Measurements from ENCODE around the gene AP2A1. TPM values are rescaled to one million over a fixed set of nuclear protein-coding genes. Genes with fewer than 3 reads are reported as not detected.

AP2A1 gene
- polyA plus RNA-seq, 1 donor from 2014 or later = 40.8 TPM

DNA sequence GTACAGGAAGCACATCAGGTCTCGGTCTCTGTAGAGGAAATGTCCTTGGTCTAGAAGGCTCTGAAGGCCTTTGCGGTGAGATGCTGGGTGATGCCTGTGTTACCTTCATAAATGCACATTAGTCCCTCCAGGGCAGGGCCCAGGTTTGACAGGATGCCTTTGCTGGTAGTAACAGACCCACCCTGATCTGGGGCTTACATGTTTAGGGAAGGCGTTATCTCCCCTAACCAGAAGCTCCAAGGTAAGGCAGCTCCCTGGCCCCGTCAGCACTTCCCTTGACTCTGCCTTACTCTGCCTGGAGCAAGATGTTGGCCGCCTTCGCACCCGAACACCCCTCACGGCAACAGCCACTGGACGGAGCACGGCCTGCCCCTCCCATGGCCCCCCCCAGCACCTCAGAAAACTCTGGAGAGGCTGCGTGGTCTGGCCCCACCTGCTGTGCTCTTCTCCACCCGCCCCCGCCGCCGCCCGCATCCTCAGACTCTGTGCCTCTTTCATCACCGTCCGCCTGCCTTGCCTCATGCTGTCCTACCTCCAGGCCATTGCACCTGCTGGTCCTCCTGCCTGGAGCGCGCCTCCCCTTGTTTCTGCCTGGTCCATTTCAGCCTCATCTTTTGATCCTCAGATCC, 9.1 kb downstream of the AP2A1 start:
- Histone ChIP-seq H3K4me3 (ENCODE audit: low read length) (no peak overlapping the region), H3K9me2 (ENCODE audit: insufficient read depth, low read length) (no peaks in the 10 kb centered on the region), H3K36me3 (ENCODE audit: insufficient read depth, low read length) (no peaks in the 10 kb centered on the region), H3K27me3 (ENCODE audit: insufficient read depth, low read depth, low read length) (no peaks in the 10 kb centered on the region), H3K9ac (ENCODE audit: low read length) (no peak overlapping the region), H4K20me1 (ENCODE audit: insufficient read depth) (no peaks in the 10 kb centered on the region), H3K27ac (ENCODE audit: low read length) (no peak overlapping the region), H3K4me2 (ENCODE audit: low read length) (no peak overlapping the region), H3K79me2 (replicated peaks; ENCODE audit: insufficient read depth, low read length) (no peaks in the 10 kb centered on the region), H3F3A (ENCODE audit: insufficient read depth, low read length, poor library complexity, severe bottlenecking) (no peaks in the 10 kb centered on the region), H2AFZ (ENCODE audit: low read depth, low read length) (no peak overlapping the region), H3K9me3 (ENCODE audit: low read length) (no peaks in the 10 kb centered on the region)
- TF ChIP-seq RAD21 (conservative IDR thresholded peaks at IDR 0.05) (no peak), MXI1 (conservative IDR thresholded peaks at IDR 0.05; ENCODE audit: poor library complexity, severe bottlenecking) (no peak), TAF1 (IDR thresholded peaks at IDR 0.05; ENCODE audit: low read depth) (no peak), EP300 (conservative IDR thresholded peaks at IDR 0.05; ENCODE audit: poor library complexity, severe bottlenecking) (no peak), EZH2 (IDR thresholded peaks at IDR 0.05; ENCODE audit: borderline replicate concordance, insufficient read depth, low read length, poor library complexity, severe bottlenecking) (no peak), POLR2AphosphoS5 (IDR thresholded peaks at IDR 0.05) (no peak), SMC3 (conservative IDR thresholded peaks at IDR 0.05; ENCODE audit: poor library complexity) (no peak)
- TF ChIP-seq, protein P1, sequence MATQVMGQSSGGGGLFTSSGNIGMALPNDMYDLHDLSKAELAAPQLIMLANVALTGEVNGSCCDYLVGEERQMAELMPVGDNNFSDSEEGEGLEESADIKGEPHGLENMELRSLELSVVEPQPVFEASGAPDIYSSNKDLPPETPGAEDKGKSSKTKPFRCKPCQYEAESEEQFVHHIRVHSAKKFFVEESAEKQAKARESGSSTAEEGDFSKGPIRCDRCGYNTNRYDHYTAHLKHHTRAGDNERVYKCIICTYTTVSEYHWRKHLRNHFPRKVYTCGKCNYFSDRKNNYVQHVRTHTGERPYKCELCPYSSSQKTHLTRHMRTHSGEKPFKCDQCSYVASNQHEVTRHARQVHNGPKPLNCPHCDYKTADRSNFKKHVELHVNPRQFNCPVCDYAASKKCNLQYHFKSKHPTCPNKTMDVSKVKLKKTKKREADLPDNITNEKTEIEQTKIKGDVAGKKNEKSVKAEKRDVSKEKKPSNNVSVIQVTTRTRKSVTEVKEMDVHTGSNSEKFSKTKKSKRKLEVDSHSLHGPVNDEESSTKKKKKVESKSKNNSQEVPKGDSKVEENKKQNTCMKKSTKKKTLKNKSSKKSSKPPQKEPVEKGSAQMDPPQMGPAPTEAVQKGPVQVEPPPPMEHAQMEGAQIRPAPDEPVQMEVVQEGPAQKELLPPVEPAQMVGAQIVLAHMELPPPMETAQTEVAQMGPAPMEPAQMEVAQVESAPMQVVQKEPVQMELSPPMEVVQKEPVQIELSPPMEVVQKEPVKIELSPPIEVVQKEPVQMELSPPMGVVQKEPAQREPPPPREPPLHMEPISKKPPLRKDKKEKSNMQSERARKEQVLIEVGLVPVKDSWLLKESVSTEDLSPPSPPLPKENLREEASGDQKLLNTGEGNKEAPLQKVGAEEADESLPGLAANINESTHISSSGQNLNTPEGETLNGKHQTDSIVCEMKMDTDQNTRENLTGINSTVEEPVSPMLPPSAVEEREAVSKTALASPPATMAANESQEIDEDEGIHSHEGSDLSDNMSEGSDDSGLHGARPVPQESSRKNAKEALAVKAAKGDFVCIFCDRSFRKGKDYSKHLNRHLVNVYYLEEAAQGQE (IDR thresholded peaks at IDR 0.05; ENCODE audit: borderline replicate concordance) = no peak
- TF ChIP-seq, protein P2, sequence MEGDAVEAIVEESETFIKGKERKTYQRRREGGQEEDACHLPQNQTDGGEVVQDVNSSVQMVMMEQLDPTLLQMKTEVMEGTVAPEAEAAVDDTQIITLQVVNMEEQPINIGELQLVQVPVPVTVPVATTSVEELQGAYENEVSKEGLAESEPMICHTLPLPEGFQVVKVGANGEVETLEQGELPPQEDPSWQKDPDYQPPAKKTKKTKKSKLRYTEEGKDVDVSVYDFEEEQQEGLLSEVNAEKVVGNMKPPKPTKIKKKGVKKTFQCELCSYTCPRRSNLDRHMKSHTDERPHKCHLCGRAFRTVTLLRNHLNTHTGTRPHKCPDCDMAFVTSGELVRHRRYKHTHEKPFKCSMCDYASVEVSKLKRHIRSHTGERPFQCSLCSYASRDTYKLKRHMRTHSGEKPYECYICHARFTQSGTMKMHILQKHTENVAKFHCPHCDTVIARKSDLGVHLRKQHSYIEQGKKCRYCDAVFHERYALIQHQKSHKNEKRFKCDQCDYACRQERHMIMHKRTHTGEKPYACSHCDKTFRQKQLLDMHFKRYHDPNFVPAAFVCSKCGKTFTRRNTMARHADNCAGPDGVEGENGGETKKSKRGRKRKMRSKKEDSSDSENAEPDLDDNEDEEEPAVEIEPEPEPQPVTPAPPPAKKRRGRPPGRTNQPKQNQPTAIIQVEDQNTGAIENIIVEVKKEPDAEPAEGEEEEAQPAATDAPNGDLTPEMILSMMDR (IDR thresholded peaks at IDR 0.05; ENCODE audit: poor library complexity, severe bottlenecking) = no peak

DNA sequence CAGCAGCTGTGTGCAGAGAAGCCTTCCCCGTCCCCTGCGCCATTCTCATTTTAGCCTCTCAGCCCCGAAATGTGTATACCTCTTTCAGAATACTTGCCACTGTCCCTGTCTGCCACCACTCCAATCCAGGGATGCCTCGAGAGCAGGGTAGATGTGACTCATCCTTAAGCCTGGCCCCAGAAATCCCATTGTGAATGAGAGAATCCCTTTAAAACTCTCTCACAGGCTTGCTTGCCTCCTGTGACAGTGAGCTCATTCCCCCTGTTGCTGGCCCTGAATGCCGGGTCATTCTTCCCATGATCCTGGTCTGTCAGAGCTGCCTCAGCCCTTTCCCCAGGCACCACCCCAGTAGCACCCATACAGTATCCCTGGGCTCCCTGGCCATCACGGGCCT, 9.6 kb downstream of the AP2A1 start:
- H3K27me3 ChIP-seq (ENCODE audit: insufficient read depth, low read depth, low read length) = no peaks in the 10 kb centered on the region
- H3F3A ChIP-seq (ENCODE audit: insufficient read depth, low read length, poor library complexity, severe bottlenecking) = no peaks in the 10 kb centered on the region
- no peaks in the 10 kb centered on the region for H4K20me1 ChIP-seq (ENCODE audit: insufficient read depth)
- no peaks in the 10 kb centered on the region for H3K9me2 ChIP-seq (ENCODE audit: insufficient read depth, low read length)
- no peak overlapping the region for H3K4me3 ChIP-seq (ENCODE audit: low read length)
- no peak overlapping the region for H3K9ac ChIP-seq (ENCODE audit: low read length)
- H3K79me2 ChIP-seq (replicated peaks; ENCODE audit: insufficient read depth, low read length) = no peaks in the 10 kb centered on the region
- H2AFZ ChIP-seq (ENCODE audit: low read depth, low read length) = no peak overlapping the region
- H3K9me3 ChIP-seq (ENCODE audit: low read length) = no peaks in the 10 kb centered on the region
- TF ChIP-seq, protein P1 (IDR thresholded peaks at IDR 0.05; ENCODE audit: borderline replicate concordance) = no peak
- TF ChIP-seq POLR2AphosphoS5 (IDR thresholded peaks at IDR 0.05) (no peak), MXI1 (conservative IDR thresholded peaks at IDR 0.05; ENCODE audit: poor library complexity, severe bottlenecking) (no peak), EP300 (conservative IDR thresholded peaks at IDR 0.05; ENCODE audit: poor library complexity, severe bottlenecking) (no peak), TAF1 (IDR thresholded peaks at IDR 0.05; ENCODE audit: low read depth) (no peak), EZH2 (IDR thresholded peaks at IDR 0.05; ENCODE audit: borderline replicate concordance, insufficient read depth, low read length, poor library complexity, severe bottlenecking) (no peak), SMC3 (conservative IDR thresholded peaks at IDR 0.05; ENCODE audit: poor library complexity) (no peak), RAD21 (conservative IDR thresholded peaks at IDR 0.05) (no peak)
- TF ChIP-seq, protein P2 (IDR thresholded peaks at IDR 0.05; ENCODE audit: poor library complexity, severe bottlenecking) = no peak
- no peaks in the 10 kb centered on the region for H3K36me3 ChIP-seq (ENCODE audit: insufficient read depth, low read length)
- no peak overlapping the region for H3K27ac ChIP-seq (ENCODE audit: low read length)
- no peak overlapping the region for H3K4me2 ChIP-seq (ENCODE audit: low read length)

Data from neural cell (in vitro differentiated cells).